Right hindlimb (tissue), 1 donor: ENCODE results near the gene TJP3.

ENCODE experiments used
- DNase-seq: peaks from one replicate; pipeline ENCODE4 v3.0.0-alpha.2; 2018

The TJP3 gene

DNA sequence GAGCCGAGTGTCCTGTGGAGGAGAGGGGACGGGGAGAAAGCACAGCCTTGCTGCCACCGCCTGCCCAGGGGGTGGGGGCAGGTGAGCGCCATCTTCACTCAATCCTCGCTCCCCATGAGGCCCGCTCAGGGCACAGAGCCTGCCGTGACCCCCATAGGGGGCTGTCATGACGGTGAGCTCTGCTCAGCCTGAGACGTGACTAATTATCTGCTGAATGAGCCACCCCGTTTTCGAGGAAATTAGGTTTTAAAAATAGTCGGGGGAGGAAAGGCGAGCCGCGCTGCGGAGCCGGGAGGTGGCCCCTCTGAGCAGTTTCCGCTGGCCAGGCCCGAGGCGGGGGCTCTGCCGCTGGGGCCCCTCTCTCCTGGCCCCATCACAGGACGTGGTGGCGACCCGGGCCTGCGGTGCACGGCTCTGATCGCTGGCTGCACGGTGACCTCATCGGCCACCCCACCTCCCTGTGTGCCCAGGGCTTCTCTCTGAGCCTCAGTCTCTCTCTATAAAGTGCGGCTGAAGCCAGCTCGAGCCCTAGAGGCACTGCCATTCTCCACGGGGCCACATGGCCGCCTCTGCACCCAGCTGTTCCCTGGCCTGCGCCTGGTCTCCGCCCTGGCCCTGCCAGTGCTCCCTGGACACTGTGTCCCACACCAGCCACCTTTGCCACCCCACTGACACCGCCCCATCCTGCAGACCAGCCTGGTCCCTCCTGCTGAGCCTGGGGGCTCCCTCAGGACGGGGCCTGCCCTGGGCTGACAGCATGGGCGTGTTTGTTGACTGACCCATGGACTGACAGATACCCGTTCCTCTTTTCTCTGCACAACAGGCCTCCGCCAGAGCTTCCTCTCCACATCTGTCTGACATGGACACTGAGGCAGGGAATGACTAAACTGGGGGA lies 36.3 kb upstream of the TJP3 start:
- DNase-seq: no peak

DNA sequence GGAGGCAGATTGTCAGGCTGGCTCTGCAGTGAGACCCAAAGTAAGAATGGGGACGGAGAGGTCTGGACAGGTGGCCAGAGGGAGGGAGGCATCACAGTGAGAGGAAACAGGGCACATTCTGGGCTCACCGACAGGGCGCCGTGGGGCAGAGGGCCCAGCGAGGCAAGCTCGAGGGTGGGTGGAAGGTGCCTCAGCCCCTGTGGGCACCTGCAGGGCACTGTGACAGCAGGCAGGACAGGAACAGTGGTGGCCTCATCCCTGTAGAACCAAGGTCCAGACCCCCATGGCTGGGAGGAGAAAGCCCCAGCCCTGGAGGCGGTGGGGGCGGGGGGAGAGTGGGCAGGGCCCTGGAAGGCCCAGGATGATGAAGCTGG lies 35.6 kb upstream of the TJP3 start:
- DNase-seq: no peak

DNA sequence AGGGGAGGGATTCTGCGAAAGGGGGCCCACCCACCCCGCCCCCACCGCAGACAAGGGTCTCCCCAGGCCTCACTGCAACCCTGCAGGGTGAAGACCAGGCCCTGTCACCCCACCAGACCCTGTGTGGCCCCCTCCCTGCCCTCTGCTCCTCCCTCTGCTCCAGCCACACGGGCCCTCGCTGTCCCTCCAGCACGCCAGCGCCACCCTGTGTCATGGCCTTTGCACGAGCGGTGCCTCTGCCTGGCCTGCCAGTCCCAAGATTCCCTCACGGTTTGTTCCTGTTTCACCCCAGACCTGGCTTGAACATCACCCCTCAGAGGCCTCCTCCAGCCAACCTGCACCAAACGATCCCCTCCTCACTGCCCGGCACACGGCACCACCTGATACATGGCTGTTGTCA lies 35.2 kb upstream of the TJP3 start:
- no peak for DNase-seq

DNA sequence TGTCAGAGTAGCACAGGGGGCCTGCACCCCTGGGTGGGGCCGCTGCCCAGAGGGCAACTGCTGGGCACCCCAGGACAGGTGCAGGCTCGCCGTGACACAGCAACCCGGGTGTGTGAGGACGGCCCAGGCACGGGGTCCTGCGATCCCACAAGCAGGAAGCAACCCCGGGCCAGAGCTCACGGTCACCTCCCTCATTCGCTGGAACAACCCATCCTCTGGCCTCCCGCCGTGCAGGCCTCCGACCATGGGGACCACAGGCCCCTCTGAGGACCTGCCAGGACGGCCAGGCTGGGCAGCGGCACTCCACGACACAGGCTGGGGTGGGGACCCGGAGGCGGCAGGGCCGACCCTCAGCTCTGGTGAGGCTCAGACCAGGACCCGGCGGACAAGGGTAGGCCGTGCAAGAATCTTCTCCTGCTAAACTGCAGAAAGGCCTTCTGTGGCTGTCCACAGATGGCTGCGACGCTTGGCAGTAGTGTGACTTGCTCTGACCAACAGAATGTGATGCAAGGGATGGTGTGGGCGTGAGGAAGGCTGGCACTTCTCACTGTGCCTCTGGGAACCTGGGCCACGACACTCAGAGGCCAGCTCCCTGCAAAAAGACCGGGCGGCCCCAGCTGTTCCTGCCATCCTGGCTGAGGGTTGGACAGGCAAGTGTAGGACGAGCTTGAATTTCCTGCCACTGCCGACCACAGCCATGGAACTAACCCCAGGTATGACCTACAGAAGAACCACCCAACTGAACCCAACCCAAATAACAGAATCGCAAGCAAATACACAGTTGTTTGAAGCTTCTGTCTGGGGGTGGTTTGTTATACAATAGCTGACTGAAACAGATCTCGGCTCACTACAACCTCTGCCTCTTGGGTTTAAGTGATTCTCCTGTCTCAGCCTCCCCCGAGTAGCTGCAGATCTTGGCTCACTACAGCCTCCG lies 34.4 kb upstream of the TJP3 start:
- no peak for DNase-seq

DNA sequence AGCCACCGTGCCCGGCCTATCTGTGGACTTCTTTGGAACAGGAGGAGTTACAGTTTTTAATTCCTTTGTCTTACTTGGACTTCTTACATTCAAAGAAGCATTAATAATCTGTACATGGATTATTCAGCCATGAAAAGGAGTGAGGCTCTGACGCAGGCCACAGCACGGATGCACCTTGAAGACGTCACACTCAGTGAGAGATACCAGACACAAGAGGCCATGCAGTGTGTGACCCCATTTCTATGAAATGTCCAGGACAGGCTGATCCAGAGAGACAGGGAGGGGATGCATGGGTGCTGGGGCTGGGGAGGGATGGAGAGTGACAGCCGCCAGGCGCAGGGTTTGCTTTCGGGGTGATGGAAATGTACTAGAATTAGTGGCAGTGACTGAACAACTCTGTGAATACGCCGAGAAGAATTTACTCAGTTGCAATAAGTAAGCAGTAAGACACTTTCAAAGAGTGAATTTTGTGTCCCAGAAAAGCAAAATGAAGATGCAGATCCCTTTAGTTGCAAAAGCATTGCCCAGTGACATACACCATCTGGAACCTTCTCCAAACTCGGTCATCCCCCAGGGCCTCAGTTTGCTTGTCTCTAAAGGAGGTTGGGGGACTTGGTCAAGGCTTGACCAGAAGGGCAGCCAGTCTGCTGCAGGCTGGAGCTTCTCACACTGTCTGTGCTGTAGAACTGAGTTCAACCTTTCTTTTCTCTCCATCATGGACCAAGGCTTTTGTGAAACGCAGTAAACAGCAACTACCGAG lies 33.2 kb upstream of the TJP3 start:
- no peak for DNase-seq

DNA sequence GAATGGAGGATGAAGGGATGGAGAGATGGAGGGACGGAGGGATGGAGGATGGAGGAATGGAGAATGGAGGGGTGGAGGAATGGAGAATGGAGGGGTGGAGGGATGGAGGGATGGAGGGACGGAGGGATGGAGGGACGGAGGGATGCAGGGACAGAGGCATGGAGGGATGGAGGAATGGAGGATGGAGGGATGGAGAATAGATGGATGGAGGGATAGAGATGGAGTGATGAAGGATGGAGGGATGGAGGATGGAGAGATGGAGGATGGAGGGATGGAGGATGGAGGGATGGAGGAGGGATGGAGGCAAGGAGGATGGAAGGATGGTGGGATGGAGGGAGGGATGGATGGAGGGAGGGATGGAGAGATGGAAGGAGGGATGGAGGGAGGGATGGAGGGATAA lies 30.0 kb upstream of the TJP3 start:
- no peak for DNase-seq

DNA sequence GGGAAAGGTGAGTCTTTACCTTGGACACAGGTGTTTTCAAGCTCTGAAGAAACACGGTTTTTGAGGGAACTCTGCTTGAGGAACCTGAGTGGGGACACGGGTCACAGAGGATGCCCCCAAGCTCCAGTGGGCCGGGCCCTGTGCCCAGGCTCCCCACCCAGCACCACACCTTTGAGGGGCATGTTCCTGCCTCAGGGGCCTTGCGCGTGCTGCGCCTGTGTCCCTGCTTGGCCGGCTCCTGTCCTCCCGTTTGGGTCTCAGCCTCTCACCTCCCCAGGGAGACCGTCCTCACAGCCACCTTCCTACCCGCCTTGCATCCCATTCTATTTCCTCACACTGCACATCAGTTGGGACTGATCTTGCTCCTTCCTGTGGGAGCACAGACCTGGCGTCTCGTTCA lies 29.0 kb upstream of the TJP3 start:
- no peak for DNase-seq

DNA sequence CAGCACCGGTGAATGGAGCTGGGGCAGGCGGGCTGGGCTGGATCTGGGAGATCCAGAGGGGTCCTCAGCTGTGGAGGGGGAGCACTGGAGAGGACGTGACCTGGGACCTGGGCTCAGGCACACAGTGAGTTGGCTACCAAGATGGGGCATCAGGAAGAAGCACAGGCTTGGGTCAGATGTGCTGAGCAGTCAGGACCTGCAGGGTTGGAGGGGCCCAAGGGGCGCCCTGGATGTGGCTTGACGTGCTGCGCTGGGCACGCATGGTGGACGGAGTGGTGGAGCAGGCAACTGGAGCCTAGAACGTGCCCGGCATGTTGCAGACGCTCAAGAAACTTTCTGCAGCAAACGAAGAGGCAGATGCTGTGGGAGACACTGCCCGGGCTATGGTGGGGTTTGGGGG lies 28.6 kb upstream of the TJP3 start:
- no peak for DNase-seq

DNA sequence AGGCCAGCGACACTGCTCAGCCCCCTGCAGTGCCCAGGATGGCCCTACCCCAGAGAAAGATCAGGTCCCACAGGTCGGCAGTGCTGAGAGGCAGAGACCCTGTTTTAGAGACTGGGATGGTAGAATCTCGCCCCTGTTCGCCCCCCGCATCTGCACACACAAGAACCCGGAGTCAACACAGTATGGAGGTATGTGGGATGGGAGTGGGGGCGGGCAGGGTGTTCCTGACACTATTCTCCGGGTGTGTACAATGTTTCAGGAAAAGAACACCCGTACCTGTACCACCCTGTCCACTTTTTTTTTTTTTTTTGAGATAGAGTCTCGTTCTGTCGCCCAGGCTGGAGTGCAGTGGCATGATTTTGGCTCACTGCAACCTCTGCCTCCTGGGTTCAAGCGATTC lies 27.2 kb upstream of the TJP3 start:
- DNase-seq: no peak

DNA sequence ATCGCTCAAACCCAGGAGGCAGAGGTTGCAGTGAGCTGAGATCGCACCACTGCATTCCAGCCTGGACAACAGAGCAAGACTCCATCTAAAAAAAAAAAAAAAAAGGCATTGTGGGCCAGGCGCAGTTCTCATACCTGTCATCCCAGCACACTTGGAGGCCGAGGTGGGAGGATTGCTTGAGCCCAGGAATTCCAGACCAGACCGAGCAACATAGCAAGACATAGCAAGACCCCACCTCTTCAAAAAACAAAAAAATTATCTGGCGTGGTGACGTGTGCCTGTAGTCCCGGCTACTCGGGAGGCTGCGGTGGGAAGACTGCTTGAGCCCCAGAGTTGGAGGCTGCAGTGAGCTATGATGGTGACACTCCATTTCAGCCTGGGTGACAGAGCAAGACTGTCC lies 25.9 kb upstream of the TJP3 start:
- no peak for DNase-seq

DNA sequence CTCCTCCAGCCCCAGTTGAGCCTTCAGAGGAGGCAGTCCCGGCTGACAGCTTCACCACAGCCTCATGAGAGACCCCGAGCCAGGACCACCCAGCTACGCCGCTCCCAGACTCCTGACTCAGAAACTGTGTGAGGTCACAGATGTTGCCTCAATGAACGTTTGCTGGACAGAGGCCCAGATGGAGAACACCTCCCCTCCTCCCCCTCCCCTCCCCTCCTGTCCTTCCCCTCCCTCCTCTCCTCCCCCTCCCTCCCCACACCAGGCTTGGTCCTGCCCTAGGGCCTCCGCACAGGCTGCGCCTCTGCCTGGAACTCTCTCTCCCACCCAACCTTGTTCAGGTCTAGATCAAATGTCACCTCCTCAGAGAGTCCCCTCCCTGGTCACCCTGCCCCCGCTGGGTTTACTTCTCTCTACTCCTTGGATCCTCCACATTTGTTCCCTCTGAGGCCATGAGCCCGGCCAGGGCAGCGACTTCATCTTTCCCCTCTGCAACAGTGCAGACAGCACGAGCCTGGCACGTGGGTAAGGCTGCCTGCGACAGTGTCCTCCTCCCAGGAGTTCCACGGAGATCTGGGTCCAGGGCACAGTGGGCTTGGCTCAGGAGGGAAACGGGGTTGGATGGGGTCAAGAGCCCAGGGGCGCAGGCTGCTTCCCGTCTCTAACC lies 25.3 kb upstream of the TJP3 start:
- DNase-seq: peak; percentile 67

DNA sequence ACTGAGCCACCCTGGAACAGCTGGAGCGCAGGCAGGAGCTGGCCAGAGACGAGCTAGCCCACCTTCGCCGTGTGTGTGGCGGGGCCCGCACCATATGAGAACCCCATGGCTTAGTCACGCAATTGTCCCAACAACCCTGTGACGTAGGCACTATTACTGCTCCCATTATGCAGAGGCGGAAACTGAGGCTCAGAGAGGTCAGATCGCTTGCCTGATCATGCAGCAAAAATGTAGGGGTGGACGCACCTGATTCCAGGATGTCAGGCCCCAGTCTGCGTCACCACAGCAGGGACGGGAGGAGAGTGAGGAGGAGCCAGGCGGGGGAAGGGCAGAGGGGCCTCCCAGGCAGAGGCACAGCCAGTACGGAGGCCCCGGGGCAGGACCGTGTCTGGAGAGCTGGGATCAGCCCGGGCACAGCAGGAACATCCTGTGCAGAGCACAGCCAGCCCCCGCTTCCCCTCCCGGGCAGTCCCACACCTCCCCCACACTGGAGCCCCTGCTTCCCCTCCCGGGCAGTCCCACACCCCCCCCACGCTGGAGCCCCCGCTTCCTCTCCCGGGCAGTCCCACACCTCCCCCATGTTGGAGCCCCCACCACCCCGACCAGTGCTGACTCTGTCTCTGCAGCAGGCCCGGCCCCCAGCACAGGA lies 24.7 kb upstream of the TJP3 start:
- no peak for DNase-seq

DNA sequence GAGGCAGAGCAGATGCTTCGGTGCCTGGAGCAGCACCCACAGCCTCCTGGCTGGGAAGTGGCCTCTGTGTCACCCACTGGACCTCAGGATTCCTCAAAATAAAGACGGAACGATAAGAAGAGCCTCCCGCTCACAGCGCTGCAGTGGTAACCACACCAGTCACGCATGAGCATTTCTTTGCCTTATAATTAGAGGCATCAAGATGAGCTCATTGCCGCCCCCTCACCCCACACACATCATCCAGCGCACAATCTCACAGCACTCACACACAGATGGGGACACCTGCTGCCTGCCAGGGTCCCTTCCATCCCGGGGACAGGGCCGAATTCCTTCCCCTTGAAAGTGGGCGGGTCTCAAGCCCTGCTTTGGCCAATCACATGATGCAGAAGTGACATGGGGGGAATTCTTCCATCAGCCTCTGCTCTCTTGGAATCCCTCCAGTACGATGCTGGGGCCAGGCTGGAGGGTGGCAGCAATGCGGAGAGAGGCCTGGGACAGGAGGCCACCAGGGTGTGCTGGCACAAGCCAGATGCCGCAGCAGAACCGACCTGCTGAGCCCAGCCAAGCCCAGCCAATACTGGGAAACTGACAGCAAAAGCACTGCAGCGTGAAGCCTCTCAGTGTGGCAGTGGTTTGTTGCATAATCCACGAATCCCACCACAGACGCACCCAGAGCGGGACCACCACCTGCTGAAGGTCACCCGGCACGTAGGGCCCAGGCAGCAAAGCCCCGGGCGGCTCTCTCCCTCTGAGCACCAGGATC lies 23.9 kb upstream of the TJP3 start:
- DNase-seq: peak; percentile 13

DNA sequence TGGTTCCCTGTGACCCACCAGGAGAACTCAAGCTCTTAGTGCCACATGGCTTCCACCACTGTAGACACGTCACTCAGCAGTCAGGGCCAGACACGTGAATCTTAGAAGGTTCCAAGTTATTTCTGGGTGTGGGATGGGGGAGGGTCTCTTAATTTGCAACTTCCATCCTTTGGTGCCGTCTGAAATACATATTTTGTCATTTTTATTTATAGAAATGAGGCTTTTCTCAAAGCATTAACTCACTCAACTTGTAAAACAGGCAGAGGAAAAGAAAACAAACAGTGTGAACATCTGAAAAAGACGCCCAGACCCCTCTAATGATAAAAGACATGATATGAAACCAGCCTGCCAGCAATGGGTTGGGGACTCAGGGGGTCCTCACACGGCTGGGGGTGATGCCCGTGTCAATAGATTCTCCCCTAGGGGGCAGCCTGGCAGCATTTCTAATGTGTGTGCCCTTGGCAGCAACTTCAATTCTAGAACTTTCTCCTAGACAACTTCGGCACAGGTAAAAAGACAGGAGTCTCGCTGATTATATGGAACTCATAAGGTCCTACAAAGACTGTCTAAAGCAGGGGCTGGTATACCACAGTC lies 23.3 kb upstream of the TJP3 start:
- DNase-seq: peak; percentile 14

DNA sequence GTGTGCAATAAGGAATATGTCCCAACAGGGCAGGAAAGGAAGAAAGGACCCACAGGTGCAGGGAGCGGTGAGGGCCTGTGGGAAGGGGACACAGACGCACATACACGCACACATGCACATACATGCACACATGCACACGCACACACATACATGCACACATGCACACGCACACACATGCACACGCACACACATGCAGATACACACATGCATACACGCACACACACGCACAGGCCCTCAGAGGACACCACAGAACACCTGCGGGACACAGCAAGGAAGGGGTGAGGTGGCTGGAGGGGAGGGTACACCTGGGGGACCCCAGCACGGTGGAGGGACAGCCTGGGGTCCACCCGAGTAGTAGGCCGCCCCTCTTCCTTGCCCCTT lies 20.8 kb upstream of the TJP3 start:
- no peak for DNase-seq

DNA sequence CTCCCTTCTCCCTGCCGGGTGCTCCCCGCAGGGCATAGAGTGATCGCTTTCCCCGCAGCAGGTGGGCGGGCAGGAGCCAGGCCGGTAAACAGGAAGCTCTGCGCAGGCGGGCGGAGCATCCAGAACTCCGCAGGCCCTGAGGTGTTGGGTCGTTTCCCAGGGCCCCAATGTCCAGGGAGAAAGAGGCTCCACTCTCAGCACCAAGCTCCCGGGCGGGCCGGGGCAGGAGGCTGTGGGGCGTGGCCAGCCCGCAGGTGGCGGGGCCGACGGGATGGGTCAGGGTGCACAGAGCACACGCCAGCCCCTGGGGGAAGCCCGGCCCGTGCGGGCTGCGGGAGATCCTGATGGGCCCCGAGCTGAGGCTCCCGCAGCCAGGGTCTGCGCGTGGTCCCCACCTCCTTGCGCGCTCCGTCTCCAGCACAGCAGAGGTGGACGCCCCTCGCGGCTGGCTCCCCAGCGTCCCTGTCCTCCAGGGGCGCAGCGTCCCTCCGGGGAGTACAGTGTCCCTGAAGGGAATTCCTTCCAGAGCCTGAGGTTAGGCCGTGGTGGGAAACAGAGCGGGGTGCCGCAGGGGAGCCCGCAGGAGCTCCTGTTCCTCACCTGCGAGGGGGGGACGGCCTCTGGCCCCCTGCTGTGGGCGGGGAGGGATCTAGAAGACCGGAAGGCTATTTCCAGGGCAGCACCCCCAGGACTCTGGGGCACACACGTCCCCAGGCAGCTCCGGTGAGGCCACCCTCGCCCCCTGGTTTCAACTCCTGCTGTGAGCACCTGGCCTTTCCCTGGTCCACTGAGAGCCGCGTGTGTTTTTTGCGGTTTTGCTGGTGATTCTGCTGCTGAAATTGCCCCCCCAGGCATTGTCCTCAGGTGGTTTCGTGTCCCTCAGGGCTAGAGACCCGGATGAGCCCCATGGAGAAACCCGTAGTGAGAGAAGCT lies 20.1 kb upstream of the TJP3 start:
- peak; percentile 18 for DNase-seq

DNA sequence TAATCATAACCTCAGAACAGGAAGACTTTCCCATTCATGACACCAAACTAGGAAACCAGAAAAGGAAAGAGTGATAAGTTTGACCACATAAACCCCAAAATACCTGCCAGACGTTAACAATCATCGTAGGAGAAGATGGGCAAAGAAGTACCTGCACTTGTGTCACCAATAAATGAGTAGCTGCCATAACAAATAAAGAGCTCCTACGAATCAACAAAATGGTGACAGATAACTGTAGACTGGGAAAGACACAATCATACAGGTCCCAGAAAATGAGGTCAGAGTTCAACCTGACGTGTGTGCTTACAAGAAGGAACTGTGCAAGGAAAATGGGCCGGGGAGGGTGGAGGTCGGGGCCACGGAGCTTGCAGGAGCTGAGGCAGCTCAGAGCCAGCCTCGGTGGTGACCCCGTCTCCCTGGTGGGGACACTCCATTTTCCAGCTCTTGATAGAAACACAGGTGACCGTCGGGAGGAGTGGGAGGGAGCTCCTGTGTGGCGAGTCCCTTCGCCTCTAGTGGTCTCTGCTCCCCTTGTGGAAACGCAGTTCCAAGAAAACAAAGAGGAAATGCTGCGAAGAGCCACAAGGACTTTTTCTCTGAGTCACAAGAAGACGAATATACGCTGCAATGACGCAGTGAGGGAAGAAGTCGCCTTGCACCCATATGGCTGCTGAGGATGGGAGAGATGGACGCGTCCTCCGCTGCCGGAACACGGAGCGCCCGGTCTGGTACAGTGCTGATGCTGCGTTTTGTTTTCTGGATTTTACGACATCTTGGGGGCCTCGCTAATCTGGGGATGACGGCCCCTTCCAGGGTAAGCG lies 17.4 kb upstream of the TJP3 start:
- no peak for DNase-seq

DNA sequence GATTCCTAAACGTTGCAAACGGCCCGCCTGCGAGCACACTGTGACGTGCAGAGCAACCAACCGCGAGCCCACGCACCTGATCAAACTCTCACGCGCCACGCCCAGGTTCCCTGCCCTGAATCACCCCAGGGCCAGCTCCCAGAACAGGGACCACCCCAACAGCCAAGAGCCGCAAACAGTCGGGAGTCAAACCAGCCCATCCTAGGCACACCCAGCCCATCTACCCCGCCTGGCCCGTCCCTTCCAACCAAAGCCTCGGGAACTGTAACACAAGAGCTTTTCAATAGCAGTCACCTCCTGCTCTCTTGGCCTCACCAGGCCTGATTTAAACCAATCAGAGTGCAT lies 16.8 kb upstream of the TJP3 start:
- DNase-seq: no peak

DNA sequence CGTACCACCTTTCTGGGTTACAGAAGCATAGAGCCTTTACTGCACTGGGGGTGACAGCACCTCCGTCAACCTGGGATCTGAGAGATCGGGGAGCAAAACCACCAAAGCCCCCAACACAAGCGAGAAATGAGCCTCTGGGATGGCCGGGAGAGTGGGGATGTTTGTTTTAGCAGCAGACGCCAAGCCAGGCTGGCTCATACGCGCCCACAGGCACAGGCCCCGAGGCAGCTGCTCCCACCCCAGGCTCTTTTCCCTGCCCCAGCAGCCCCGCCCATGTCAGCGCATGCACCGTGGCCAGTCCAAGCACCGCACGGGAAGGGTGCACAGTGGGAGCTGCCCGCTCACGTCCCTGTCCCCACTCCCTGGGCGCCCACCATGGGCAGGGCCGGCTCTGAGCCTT lies 16.5 kb upstream of the TJP3 start:
- no peak for DNase-seq
